DND-41 (cell line): ENCODE results near the gene EIF4G3.

Source experiments
- ATAC-seq: fragments of 200-7000 bp; cut with Tn5 transposase; 3 replicates; pipeline ENCODE4 v1.9.1; 2021; ENCODE audit warnings: low read depth; ENCODE audit not compliant: insufficient read depth
- DNase-seq: peaks from one replicate; pipeline ENCODE4 v3.0.0-alpha.2; 2020
- H2AFZ ChIP-seq: 2 replicates; pipeline ENCODE4 v1.6.0; 2012; ENCODE audit warnings: low read depth, low read length
- H3K27ac ChIP-seq: 2 replicates; pipeline ENCODE4 v1.5.1; 2012; ENCODE audit warnings: low read length, inconsistent platforms
- H3K27me3 ChIP-seq: fragments of 200-600 bp; sonication (generic); 2 replicates; pipeline ENCODE4 v1.6.0; 2012; ENCODE audit warnings: low read length, mild to moderate bottlenecking, inconsistent platforms; ENCODE audit not compliant: insufficient read depth, poor library complexity
- H3K36me3 ChIP-seq: 2 replicates; pipeline ENCODE4 v1.5.1; 2012; ENCODE audit warnings: low read length, inconsistent platforms; ENCODE audit not compliant: insufficient read depth
- H3K4me1 ChIP-seq: 2 replicates; pipeline ENCODE4 v1.5.1; 2012; ENCODE audit warnings: mild to moderate bottlenecking, low read length; ENCODE audit not compliant: insufficient read depth
- H3K4me2 ChIP-seq: 2 replicates; pipeline ENCODE4 v1.6.0; 2012; ENCODE audit warnings: mild to moderate bottlenecking, moderate library complexity, low read length, inconsistent platforms; ENCODE audit not compliant: insufficient read depth
- H3K4me3 ChIP-seq, 2 experiments: fragments of 200-600 bp in 1 of 2; shearing (Covaris generic) in 1 of 2; 2 replicates each; pipeline ENCODE4 v1.5.1; 2012 to 2016; ENCODE audit warnings: inconsistent platforms in 2 of 2, low read length in 2 of 2, mild to moderate bottlenecking in 2 of 2, low read depth in 1 of 2, moderate library complexity in 1 of 2
- H3K79me2 ChIP-seq: 2 replicates; pipeline ENCODE4 v1.6.0; 2012; ENCODE audit warnings: low read length, inconsistent platforms; ENCODE audit not compliant: insufficient read depth
- H3K9ac ChIP-seq: 2 replicates; pipeline ENCODE4 v1.6.0; 2012; ENCODE audit warnings: low read depth, mild to moderate bottlenecking, inconsistent platforms, low read length, moderate library complexity
- H3K9me3 ChIP-seq: 2 replicates; pipeline ENCODE4 v1.5.1; 2012; ENCODE audit warnings: low read length, moderate library complexity, mild to moderate bottlenecking, inconsistent platforms; ENCODE audit not compliant: insufficient read depth, severe bottlenecking
- H4K20me1 ChIP-seq: 2 replicates; pipeline ENCODE4 v1.6.0; 2012; ENCODE audit warnings: low read length; ENCODE audit not compliant: insufficient read depth
- EZH2 ChIP-seq: IDR thresholded peaks from 3 replicates; pipeline ENCODE4 v1.6.1; 2012; ENCODE audit warnings: borderline replicate concordance, low read depth, mild to moderate bottlenecking, moderate library complexity, low read length, inconsistent platforms; ENCODE audit not compliant: severe bottlenecking
- TF ChIP-seq, protein P1 (sequence below): IDR thresholded peaks from 2 replicates; pipeline ENCODE4 v1.5.1; 2012; ENCODE audit warnings: borderline replicate concordance, low read length, moderate library complexity, mild to moderate bottlenecking; ENCODE audit not compliant: poor library complexity, severe bottlenecking; ENCODE audit errors: extremely low read depth

The EIF4G3 gene

GRCh38 chr1:21126324-21126723, 50.4 kb downstream of the EIF4G3 start:
- Histone ChIP-seq H3K36me3 (peaks cover 31% of the 10 kb centered on the region; the same call in 1 of the 2 replicates), H3K4me1 (no peaks in the 10 kb centered on the region), H2AFZ (no peak overlapping the region), H3K9me3 (no peaks in the 10 kb centered on the region), H3K4me2 (no peak overlapping the region), H3K27me3 (no peaks in the 10 kb centered on the region), H3K9ac (no peak overlapping the region), H4K20me1 (no peaks in the 10 kb centered on the region; the same call in 1 of the 2 replicates), H3K4me3 (no peak overlapping the region), H3K27ac (no peak overlapping the region), H3K79me2 (peaks cover 2% of the 10 kb centered on the region; the same call in 1 of the 2 replicates)
- DNase-seq (no peak), ATAC-seq (no peak)
- TF ChIP-seq, protein P1, sequence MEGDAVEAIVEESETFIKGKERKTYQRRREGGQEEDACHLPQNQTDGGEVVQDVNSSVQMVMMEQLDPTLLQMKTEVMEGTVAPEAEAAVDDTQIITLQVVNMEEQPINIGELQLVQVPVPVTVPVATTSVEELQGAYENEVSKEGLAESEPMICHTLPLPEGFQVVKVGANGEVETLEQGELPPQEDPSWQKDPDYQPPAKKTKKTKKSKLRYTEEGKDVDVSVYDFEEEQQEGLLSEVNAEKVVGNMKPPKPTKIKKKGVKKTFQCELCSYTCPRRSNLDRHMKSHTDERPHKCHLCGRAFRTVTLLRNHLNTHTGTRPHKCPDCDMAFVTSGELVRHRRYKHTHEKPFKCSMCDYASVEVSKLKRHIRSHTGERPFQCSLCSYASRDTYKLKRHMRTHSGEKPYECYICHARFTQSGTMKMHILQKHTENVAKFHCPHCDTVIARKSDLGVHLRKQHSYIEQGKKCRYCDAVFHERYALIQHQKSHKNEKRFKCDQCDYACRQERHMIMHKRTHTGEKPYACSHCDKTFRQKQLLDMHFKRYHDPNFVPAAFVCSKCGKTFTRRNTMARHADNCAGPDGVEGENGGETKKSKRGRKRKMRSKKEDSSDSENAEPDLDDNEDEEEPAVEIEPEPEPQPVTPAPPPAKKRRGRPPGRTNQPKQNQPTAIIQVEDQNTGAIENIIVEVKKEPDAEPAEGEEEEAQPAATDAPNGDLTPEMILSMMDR, result no peak
- TF ChIP-seq EZH2, result no peak

- no peak overlapping the region for H3K4me2 ChIP-seq
- no peak overlapping the region for H2AFZ ChIP-seq
- no peaks in the 10 kb centered on the region for H3K4me1 ChIP-seq
- H3K4me3 ChIP-seq, result no peak overlapping the region
- H4K20me1 ChIP-seq, result no peaks in the 10 kb centered on the region; the same call in 1 of the 2 replicates
- H3K36me3 ChIP-seq, result peaks cover 33% of the 10 kb centered on the region; the same call in 1 of the 2 replicates
- ATAC-seq, result no peak
- DNase-seq, result no peak
- TF ChIP-seq, protein P1, result no peak
- no peak for TF ChIP-seq EZH2
- no peaks in the 10 kb centered on the region for H3K9me3 ChIP-seq
- H3K79me2 ChIP-seq, result peaks cover 2% of the 10 kb centered on the region; the same call in 1 of the 2 replicates
- H3K9ac ChIP-seq, result no peak overlapping the region
- no peaks in the 10 kb centered on the region for H3K27me3 ChIP-seq
- no peak overlapping the region for H3K27ac ChIP-seq
Measured at GRCh38 chr1:21124846-21125245, 51.9 kb downstream of the EIF4G3 start.

DNA sequence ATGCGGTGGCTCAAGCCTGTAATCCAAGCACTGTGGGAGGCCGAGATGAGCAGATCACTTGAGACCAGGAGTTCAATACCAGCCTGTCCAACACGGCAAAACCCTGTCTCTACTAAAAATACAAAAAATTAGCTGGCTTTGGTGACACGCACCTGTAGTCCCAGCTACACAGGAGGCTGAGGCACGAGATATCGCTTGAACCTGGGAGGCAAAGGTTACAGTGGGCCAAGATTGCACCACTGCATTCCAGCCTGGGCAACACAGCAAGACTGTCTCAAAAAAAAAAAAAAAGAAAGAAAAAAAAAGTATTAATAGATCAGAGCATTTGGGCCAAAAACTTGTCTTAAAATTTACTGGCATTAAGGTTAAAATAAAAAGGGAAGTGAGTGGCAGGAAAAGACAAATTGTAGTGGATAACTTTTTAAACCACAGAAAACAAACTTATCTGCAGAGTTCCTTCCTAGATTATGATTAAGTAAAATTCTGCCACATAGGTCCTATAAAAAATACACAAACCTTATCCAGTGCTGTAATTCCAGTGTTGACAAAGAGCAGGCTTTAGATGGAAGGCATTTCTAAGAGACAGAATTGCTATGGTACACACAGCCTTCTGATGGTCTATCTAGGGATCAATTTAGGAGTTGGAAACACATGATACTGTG, 53.3 kb downstream of the EIF4G3 start:
- ATAC-seq, result no peak
- no peak overlapping the region for H3K9ac ChIP-seq
- H3K4me2 ChIP-seq, result no peak overlapping the region
- no peaks in the 10 kb centered on the region for H3K9me3 ChIP-seq
- no peak overlapping the region for H3K4me3 ChIP-seq
- DNase-seq, result no peak
- H2AFZ ChIP-seq, result no peak overlapping the region
- no peaks in the 10 kb centered on the region; the same call in 1 of the 2 replicates for H4K20me1 ChIP-seq
- no peaks in the 10 kb centered on the region for H3K4me1 ChIP-seq
- peaks cover 29% of the 10 kb centered on the region; the same call in 1 of the 2 replicates for H3K36me3 ChIP-seq
- H3K79me2 ChIP-seq, result peaks cover 2% of the 10 kb centered on the region; the same call in 1 of the 2 replicates
- no peaks in the 10 kb centered on the region for H3K27me3 ChIP-seq
- H3K27ac ChIP-seq, result no peak overlapping the region
- TF ChIP-seq EZH2, result no peak
- TF ChIP-seq, protein P1, result no peak
